Thyroid gland (tissue), 4 donors: ENCODE measurements around the gene ARNT2.

ENCODE experiments used
- POLR2A ChIP-seq, 2 donors: fragments of 450-650 bp; IDR thresholded peaks; one replicate each; pipeline ENCODE4 v1.6.1; 2017; ENCODE audit warnings: antibody characterized with exemption in 2 of 2, mild to moderate bottlenecking in 2 of 2, moderate library complexity in 1 of 2
- TF ChIP-seq, protein P1 (sequence below), 6 experiments: fragments of 200-600 bp in 3 of 6; fragments of 450-650 bp in 3 of 6; sonication (generic) in 3 of 6; IDR thresholded peaks; one replicate each; pipeline ENCODE4 v1.5.1; 2016 to 2019; ENCODE audit warnings: antibody characterized with exemption in 6 of 6, mild to moderate bottlenecking in 2 of 6, inconsistent platforms in 1 of 6, moderate library complexity in 1 of 6

- TF ChIP-seq, protein P1, sequence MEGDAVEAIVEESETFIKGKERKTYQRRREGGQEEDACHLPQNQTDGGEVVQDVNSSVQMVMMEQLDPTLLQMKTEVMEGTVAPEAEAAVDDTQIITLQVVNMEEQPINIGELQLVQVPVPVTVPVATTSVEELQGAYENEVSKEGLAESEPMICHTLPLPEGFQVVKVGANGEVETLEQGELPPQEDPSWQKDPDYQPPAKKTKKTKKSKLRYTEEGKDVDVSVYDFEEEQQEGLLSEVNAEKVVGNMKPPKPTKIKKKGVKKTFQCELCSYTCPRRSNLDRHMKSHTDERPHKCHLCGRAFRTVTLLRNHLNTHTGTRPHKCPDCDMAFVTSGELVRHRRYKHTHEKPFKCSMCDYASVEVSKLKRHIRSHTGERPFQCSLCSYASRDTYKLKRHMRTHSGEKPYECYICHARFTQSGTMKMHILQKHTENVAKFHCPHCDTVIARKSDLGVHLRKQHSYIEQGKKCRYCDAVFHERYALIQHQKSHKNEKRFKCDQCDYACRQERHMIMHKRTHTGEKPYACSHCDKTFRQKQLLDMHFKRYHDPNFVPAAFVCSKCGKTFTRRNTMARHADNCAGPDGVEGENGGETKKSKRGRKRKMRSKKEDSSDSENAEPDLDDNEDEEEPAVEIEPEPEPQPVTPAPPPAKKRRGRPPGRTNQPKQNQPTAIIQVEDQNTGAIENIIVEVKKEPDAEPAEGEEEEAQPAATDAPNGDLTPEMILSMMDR (IDR thresholded peaks at IDR 0.05): no peak
- TF ChIP-seq POLR2A (IDR thresholded peaks at IDR 0.05): no peak
These were observed 91.9 kb downstream of the ARNT2 start for GRCh38 chr15:80496096-80496495.
